Measurements from ENCODE around the gene AMMECR1L.
A peak's percentile ranks its signal among the peaks of the same experiment; 100 is the strongest.
"Not testable (repeated sequence)": the region's sequence is repeated elsewhere in the genome, so short reads cannot be mapped to it uniquely, and the experiment has no call there.

AMMECR1L gene

GRCh38 chr2:127887082-127887775, 1.5 kb upstream of the AMMECR1L start:
- DNase-seq (ENCODE audit: low spot score) = no peak

DNA sequence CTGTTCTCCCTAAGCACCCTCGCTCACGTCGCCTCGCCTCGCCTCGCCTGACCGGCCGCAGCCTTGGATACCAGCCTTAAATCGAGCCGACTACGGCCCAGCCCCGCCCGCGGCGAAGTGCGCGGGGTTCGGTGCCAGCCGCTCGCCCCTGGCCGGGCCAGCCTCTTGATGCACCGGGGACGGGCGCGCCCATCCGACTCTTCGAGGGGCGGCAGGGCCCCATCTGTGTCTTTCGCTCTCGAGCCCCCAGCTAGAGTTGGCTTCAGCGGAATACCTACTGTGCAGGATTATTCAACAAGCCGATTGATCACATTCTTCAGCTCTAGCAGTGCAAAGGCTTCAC, 808 bp upstream of the AMMECR1L start:
- not testable (repeated sequence) for DNase-seq (ENCODE audit: low spot score)

DNA sequence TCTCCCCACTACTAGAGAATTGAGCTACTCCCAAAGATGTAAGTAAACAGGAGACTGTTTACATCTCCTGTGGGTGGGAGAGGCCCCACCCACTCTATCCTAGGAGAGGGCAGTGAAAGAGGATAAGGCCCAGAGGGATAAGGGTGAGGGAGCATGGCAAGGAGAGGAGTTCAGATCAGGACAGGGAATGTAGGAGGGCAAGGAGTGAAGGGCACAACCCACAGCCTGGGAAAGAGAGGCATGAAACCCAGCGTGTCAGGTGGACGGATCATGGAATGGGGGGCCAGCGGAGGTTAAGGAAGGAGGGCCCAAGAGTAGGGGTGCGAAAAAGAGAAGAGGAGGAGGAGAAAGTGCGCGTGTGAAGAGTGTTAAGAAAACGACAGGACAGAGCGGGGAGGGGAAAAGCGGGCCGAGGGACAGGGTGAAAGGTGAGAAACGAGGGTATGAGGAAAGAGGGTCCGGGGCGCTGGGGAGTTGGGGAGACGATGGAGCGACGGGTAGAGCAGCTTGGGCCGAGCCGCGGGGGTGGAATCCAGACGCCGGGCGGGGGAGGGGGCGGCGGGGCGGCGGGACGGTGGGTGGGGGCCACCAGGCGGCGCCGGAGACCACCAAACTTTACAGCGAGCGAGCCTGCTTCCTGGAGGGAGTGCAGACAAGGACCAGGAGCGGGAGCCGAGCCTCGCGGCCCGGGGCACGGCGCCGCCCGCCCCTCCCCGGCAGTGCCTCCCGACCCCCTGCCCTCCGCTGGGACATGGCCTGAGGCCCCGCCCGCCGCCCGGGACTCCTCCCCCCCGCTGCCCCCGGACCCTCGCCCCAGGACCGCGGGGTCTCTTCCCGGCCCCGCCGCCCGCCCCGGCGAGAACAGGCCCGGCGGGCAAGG, 655 bp downstream of the AMMECR1L start:
- DNase-seq (ENCODE audit: low spot score) = not testable (repeated sequence)

- peak; percentile 42 for DNase-seq (ENCODE audit: low spot score)
Measured at GRCh38 chr2:127884436-127884835, 1.3 kb downstream of the AMMECR1L start.

DNA sequence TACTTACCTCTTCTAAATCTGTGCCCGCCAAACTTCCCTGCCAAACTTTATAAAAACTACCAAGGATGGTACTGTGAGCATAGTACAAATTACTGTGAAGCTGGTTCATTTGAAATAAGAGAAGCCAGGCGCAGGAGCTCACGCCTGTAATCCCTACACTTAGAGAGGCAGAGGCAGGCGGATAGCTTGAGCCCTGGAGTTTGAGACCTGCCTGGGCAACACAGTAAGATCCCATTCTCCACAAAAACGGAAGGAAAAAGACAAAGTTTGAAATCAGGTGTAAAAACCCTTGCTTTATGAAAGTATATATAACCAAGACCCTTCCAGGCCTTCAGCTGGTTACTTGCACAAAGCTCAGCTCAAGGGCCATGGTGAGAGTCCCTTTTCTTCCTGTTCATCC, 5.9 kb downstream of the AMMECR1L start:
- DNase-seq (ENCODE audit: low spot score) = no peak

- no peak for DNase-seq (ENCODE audit: low spot score)
Measured at GRCh38 chr2:127877626-127878025, 8.1 kb downstream of the AMMECR1L start.

- DNase-seq (ENCODE audit: low spot score) = no peak
Measured at GRCh38 chr2:127877136-127877535, 8.6 kb downstream of the AMMECR1L start.

GRCh38 chr2:127874378-127875269, 11.1 kb downstream of the AMMECR1L start:
- DNase-seq (ENCODE audit: low spot score) = no peak

- DNase-seq (ENCODE audit: low spot score) = no peak
Measured at GRCh38 chr2:127873707-127874303, 12.0 kb downstream of the AMMECR1L start.

GRCh38 chr2:127872354-127872753, 13.4 kb downstream of the AMMECR1L start:
- no peak for DNase-seq (ENCODE audit: low spot score)

GRCh38 chr2:127865926-127866325, 19.8 kb downstream of the AMMECR1L start:
- no peak for DNase-seq (ENCODE audit: low spot score)

DNA sequence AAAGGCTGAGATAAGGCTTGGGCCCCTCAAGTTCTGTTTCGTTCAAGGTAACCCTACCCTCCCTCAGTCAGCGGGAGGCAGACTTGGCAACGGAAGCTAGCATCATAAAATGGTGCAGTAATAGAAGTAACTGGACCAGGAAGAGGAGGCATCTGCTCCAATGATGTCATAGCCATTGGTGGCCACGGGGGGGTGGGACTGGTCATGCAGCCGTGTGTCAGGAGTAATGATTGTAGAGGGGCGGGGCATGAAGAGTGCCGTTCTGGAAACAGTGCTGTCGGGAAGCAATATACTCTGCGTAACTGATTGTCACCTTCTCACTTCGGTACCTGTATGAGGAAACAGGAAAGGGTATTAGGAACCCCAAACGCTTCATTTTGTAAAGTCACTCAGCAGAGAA, 20.9 kb downstream of the AMMECR1L start:
- peak; percentile 42 for DNase-seq (ENCODE audit: low spot score)

DNA sequence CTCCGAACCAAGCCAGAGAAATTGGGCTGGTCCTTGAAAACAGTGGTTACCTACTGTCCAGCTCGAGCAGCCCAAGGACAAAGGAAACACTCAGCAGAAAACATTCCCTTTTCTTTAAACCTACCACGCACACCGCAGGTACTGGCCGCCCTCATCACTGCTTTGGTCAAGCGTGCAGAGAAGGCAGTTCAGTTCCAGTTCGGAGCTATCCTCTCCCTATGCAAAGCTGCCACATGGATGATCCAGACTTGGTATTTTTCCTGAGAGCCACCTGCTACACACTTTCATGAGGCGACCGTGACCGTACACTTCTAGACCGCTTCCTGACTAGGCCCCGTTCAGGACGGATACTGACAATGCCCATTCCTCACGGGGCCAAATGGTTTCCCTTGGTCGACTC, 23.5 kb downstream of the AMMECR1L start:
- no peak for DNase-seq (ENCODE audit: low spot score)

DNA sequence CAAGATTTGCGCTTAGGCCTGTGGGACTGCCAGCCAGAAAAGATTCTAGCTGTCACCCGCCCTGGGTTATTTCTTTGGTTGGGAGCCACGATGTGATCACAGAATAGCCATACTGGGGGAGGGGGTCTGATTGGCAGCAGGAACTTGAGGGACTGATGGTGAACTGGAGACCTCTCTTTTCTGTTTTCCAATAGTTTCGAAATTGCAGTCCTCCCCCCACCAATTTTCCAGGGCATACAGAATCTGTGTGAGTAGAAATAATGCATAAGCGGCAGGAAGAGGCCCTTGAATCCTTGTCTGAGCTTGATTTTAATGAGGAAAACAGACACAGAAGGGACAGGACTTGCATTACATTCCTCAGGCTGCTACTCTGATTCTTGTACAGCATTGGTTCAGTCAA, 25.6 kb downstream of the AMMECR1L start:
- no peak for DNase-seq (ENCODE audit: low spot score)

DNA sequence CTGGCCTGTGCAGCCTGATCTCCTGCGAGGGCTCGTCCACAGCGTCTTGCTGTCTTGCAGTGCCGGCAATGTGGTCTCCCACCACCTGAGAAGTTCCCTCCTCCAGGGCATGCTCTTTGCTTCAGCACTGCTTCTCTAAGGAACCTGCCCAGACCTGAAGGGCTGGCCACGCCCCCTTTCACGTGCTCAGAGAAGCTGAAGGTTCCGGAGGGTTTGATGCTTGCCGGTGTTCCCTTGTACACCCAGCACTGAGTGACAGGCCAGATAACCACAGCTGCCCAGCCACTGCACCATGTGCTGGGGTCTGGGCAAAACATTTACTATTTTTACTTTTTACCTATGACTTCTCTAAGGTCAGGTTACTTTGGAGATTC, 26.1 kb downstream of the AMMECR1L start:
- DNase-seq (ENCODE audit: low spot score) = no peak

GRCh38 chr2:127857265-127857808, 28.4 kb downstream of the AMMECR1L start:
- DNase-seq (ENCODE audit: low spot score) = no peak

- DNase-seq (ENCODE audit: low spot score) = no peak
Measured at GRCh38 chr2:127853671-127854070, 32.1 kb downstream of the AMMECR1L start.

DNA sequence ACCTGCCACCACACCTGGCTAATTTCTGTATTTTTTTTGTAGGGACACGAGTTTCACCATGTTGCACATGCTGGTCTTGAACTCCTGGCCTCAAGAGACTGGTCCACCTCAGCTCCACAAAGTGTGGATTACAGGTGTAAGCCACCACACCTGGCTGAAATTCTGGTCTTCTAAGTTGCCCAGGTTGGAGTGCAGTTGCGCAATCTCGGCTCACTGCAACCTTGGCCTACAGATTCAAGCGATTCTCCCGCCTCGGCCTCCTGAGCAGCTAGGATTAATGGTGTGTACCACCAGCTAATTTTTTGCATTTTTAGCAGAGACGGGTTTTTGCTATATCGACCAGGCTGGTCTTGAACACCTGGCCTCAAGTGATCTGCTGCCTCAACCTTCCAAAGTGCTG, 33.4 kb downstream of the AMMECR1L start:
- no peak for DNase-seq (ENCODE audit: low spot score)

DNA sequence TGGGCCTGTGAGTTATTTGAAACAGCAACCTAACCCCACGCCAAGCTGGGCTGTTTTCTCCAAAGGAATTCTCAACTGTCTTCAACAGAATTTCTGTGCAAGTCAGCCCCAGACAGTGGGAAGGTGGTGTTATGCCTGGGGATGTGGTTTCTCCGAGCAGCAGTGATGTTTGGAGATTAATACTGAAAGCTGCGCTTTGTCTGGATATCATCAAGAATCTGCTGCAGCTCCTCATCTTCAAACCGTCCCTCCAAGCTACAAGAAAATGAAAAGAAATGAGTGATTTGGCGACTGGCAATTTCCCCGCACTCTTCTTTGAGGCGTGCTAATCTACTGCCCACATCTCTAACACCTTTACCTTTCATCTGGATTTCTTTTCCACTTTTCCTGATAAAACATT, 37.8 kb downstream of the AMMECR1L start:
- no peak for DNase-seq (ENCODE audit: low spot score)

DNA sequence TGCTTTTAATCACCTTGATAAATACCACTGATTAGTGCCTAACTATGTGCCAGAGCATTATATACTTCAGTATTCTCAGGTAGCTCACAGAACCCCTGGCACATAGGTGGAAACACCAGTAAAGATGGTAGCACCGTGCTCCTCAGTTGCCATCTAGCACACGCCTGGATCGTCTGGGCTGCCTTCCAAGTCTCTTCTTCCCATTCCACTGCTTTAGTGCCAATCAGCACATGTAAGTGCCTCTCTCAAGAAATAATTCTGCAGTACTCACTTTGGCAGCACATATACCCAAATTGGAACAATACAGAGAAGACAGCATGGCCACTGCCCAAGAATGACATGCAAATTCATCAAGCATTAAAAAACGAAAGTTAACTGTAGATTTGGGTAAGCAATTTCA, 40.8 kb downstream of the AMMECR1L start:
- DNase-seq (ENCODE audit: low spot score) = no peak

- no peak for DNase-seq (ENCODE audit: low spot score)
Measured at GRCh38 chr2:127843677-127844076, 42.1 kb downstream of the AMMECR1L start.
